RWPE1 (cell line): ENCODE data around the gene MANBA.
"Not testable (repeated sequence)": the region's sequence is repeated elsewhere in the genome, so short reads cannot be mapped to it uniquely, and the experiment has no call there.

Source experiments
- CTCF ChIA-PET: fragments of 350-600 bp; sonication (Branson Sonifier 250); formaldehyde crosslinking; extraction: SDS; loops from one replicate; lab custom pipeline; 2021; lab: Yijun Ruan, JAX
- POLR2A ChIA-PET: fragments of 400-600 bp; formaldehyde crosslinking; extraction: SDS; loops from one replicate; lab custom pipeline; 2020; ENCODE audit warnings: antibody characterized with exemption; ENCODE audit not compliant: low non-redundant PET; lab: Yijun Ruan, JAX
- DNase-seq: peaks from one replicate; pipeline ENCODE4 v3.0.0; 2012; ENCODE audit warnings: low spot score
- H3K27ac ChIP-seq: fragments of 450-650 bp; 2 replicates; pipeline ENCODE4 v1.5.1; 2017
- TF ChIP-seq, protein P1 (sequence below): fragments of 450-650 bp; conservative IDR thresholded peaks from 2 replicates; pipeline ENCODE4 v1.5.1; 2017; ENCODE audit warnings: low read depth, mild to moderate bottlenecking

Gene MANBA

GRCh38 chr4:102730968-102731533 lies 29.7 kb downstream of the MANBA start:
- ChIA-PET CTCF (interaction anchor here (0.6 kb wide), 1 partner anchor 23 kb away, joined by 5 read pairs; no protein-coding TSS in a partner anchor), POLR2A (no interaction called here)
- no peak overlapping the region for H3K27ac ChIP-seq
- TF ChIP-seq, protein P1, sequence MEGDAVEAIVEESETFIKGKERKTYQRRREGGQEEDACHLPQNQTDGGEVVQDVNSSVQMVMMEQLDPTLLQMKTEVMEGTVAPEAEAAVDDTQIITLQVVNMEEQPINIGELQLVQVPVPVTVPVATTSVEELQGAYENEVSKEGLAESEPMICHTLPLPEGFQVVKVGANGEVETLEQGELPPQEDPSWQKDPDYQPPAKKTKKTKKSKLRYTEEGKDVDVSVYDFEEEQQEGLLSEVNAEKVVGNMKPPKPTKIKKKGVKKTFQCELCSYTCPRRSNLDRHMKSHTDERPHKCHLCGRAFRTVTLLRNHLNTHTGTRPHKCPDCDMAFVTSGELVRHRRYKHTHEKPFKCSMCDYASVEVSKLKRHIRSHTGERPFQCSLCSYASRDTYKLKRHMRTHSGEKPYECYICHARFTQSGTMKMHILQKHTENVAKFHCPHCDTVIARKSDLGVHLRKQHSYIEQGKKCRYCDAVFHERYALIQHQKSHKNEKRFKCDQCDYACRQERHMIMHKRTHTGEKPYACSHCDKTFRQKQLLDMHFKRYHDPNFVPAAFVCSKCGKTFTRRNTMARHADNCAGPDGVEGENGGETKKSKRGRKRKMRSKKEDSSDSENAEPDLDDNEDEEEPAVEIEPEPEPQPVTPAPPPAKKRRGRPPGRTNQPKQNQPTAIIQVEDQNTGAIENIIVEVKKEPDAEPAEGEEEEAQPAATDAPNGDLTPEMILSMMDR, result no peak
- no peak for DNase-seq

DNA sequence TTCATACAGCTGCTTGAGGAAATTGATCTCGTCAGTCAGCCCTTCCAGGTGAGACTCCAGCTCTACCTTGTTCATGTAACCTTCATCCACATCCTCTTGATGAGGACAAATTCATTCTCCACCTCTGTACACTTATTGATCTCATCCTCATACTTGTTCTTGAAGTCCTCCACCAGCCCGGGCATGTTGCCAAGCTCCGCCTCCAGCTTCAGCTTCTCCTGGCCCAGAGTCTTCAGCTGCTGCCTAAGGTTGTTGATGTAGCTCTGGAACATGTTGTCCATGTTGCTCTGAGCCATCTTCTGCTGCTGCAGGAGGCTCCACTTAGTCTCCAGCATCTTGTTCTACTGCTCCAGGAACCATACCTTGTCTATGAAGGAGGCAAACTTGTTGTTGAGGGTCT lies 31.3 kb downstream of the MANBA start:
- POLR2A ChIA-PET, DNase-seq, H3K27ac ChIP-seq, CTCF ChIA-PET: not testable (repeated sequence)

DNA sequence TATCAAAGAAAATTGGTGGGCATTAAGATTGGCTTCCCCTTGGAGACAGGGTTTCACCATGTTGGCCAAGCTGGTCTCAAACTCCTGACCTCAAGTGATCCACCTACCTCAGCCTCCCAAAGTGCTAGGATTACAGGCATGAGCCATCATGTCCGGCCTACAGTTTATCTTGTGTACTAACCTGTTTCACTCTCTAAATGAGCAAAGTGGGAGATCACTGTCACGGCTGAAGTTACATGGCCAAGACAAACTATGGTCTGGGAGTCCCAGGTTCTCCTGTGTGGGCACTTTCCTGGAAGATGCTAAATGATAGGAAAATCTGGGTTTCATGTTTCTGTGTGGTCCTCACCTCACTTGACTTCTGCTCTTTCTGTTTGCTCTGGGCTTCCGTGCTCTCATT lies 33.8 kb downstream of the MANBA start:
- CTCF ChIA-PET, result interaction anchor here (0.6 kb wide), 1 partner anchor 106 kb away, joined by 3 read pairs; no protein-coding TSS in a partner anchor
- POLR2A ChIA-PET, H3K27ac ChIP-seq, DNase-seq: not testable (repeated sequence)

DNA sequence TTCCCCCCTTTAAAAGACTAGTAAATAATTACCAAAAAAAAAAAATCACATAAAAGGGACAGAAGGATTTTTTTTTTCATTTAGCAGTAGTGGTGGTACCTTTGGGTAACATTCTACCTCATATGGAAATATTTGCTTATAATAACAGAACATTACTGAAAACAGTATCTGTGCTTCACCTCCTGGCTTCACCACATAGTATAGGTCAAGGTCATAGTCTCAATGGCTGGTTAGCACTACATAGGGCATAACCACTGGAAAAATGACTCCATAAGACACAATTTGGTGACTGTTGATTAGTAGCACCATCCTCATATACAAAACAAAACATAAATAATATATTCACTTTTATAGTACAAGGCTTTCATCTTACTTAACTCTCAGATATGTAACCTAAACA lies 34.7 kb downstream of the MANBA start:
- POLR2A ChIA-PET, result no interaction called here
- DNase-seq, result no peak
- no peak overlapping the region for H3K27ac ChIP-seq
- CTCF ChIA-PET, result no interaction called here
- TF ChIP-seq, protein P1, result no peak

GRCh38 chr4:102725229-102725628 lies 35.5 kb downstream of the MANBA start:
- TF ChIP-seq, protein P1, result no peak
- no peak overlapping the region for H3K27ac ChIP-seq
- ChIA-PET POLR2A (no interaction called here), CTCF (no interaction called here)
- no peak for DNase-seq

- TF ChIP-seq, protein P1, result no peak
- DNase-seq, result no peak
- POLR2A ChIA-PET, result no interaction called here
- no peak overlapping the region for H3K27ac ChIP-seq
- CTCF ChIA-PET, result interaction anchor here (0.6 to 1.0 kb wide), 3 partner anchors 12 to 103 kb away, joined by 3 to 4 read pairs (median 4); no protein-coding TSS in a partner anchor
These were observed 37.3 kb downstream of the MANBA start for GRCh38 chr4:102723511-102723910.

DNA sequence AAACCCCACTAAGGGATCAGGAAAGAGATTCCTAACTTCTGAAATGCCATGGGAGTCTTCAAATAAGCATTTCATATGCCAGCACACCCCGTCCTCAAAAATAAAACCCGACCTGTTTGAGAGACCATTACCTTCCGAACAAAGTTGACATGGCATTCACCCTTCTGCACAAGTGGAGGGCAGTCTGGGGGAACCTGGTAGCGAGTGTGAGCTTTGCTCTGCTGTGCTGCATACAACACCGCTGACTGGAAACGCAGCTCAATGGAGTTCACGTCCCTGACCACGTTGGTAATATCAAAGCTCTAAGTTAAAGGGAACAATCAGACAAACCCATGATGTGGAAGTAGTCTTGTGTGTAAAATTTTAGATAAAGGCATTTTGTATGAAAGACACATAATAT lies 38.0 kb downstream of the MANBA start:
- ChIA-PET POLR2A (no interaction called here), CTCF (no interaction called here)
- TF ChIP-seq, protein P1, result no peak
- no peak for DNase-seq
- no peak overlapping the region for H3K27ac ChIP-seq

- DNase-seq, H3K27ac ChIP-seq, CTCF ChIA-PET, POLR2A ChIA-PET: not testable (repeated sequence)
These were observed 41.8 kb downstream of the MANBA start for GRCh38 chr4:102718833-102719575.
